Measurements from ENCODE around the gene KCNMB3. TPM values are rescaled to one million over a fixed set of nuclear protein-coding genes. Genes with fewer than 3 reads are reported as not detected.
"Not testable (repeated sequence)": the region's sequence is repeated elsewhere in the genome, so short reads cannot be mapped to it uniquely, and the experiment has no call there.

The KCNMB3 gene
- total RNA-seq, 2 donors from 2014 or later: 6.5 to 8.2 TPM

DNA sequence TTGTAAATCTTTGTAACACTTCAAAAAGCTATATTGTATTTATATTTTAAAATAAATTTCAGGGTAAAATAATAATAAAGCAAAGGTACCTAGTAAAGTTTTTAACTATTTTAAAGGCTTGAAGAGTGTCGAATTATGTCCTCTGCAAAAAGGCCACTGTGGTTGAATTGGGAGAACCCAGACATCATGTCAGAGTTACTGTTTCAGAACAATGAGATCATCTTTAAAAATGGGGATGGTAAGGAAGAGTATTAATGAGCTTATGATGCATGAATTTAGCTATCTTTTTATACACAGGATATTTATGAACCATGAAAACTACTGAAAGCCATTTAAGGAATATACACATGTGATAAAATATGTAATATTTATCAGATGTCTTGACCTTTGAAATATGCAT lies 26.3 kb downstream of the KCNMB3 start:
- no peaks in the 10 kb centered on the region for H3K9me3 ChIP-seq
- TF ChIP-seq POLR2A (IDR thresholded peaks at IDR 0.05): no peak
- TF ChIP-seq, protein P1, sequence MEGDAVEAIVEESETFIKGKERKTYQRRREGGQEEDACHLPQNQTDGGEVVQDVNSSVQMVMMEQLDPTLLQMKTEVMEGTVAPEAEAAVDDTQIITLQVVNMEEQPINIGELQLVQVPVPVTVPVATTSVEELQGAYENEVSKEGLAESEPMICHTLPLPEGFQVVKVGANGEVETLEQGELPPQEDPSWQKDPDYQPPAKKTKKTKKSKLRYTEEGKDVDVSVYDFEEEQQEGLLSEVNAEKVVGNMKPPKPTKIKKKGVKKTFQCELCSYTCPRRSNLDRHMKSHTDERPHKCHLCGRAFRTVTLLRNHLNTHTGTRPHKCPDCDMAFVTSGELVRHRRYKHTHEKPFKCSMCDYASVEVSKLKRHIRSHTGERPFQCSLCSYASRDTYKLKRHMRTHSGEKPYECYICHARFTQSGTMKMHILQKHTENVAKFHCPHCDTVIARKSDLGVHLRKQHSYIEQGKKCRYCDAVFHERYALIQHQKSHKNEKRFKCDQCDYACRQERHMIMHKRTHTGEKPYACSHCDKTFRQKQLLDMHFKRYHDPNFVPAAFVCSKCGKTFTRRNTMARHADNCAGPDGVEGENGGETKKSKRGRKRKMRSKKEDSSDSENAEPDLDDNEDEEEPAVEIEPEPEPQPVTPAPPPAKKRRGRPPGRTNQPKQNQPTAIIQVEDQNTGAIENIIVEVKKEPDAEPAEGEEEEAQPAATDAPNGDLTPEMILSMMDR (IDR thresholded peaks at IDR 0.05): no peak
- WGBS, 2 donors: 87 to 89% methylated on average over 1 of the region's 1 CpG
- intact Hi-C loops (cut with DNase I): no loop called here
- H3K27me3 ChIP-seq: no peaks in the 10 kb centered on the region
- ATAC-seq: no peak
- DNase-seq: no peak
- peaks cover 2 to 3% of the 10 kb centered on the region in 2 donors for H3K36me3 ChIP-seq (replicated peaks in 1 of 2; ENCODE audit: insufficient read depth in 1 of 2, low read depth in 2 of 2)
- no peaks in the 10 kb centered on the region for H3K4me1 ChIP-seq
- no peak overlapping the region for H3K4me3 ChIP-seq
- H3K27ac ChIP-seq: no peak overlapping the region

GRCh38 chr3:179223548-179223947 lies 27.4 kb downstream of the KCNMB3 start:
- intact Hi-C loops (cut with DNase I): no loop called here
- ATAC-seq (no peak), DNase-seq (no peak)
- no peak for TF ChIP-seq POLR2A (IDR thresholded peaks at IDR 0.05)
- TF ChIP-seq, protein P1 (IDR thresholded peaks at IDR 0.05): no peak
- Histone ChIP-seq H3K4me1 (no peaks in the 10 kb centered on the region), H3K4me3 (no peak overlapping the region), H3K36me3 (replicated peaks in 1 of 2; ENCODE audit: insufficient read depth in 1 of 2, low read depth in 2 of 2) (peaks cover 3 to 4% of the 10 kb centered on the region in 2 donors), H3K9me3 (no peaks in the 10 kb centered on the region), H3K27ac (no peak overlapping the region), H3K27me3 (no peaks in the 10 kb centered on the region)
- WGBS, 2 donors: 85 to 87% methylated on average over 2 of the region's 2 CpGs

- H3K36me3 ChIP-seq (replicated peaks in 1 of 2; ENCODE audit: insufficient read depth in 1 of 2, low read depth in 2 of 2); intact Hi-C loops (cut with DNase I); H3K9me3 ChIP-seq; DNase-seq; H3K4me1 ChIP-seq; H3K27ac ChIP-seq; H3K4me3 ChIP-seq; ATAC-seq; H3K27me3 ChIP-seq: not testable (repeated sequence)
- WGBS, 2 donors: 59 to 76% methylated on average over 1 of the region's 1 CpG
Measured at GRCh38 chr3:179218213-179218612, 32.7 kb downstream of the KCNMB3 start.

GRCh38 chr3:179215550-179215949 lies 35.4 kb downstream of the KCNMB3 start:
- intact Hi-C loops (cut with DNase I); H3K4me3 ChIP-seq; DNase-seq; H3K9me3 ChIP-seq; H3K27ac ChIP-seq; ATAC-seq; H3K4me1 ChIP-seq; H3K36me3 ChIP-seq (replicated peaks in 1 of 2; ENCODE audit: insufficient read depth in 1 of 2, low read depth in 2 of 2); H3K27me3 ChIP-seq: not testable (repeated sequence)
- 89 to 100% methylated on average over 1 of the region's 1 CpG for WGBS, 2 donors

- DNase-seq (no peak), ATAC-seq (no peak)
- 91 to 97% methylated on average over 2 of the region's 2 CpGs for WGBS, 2 donors
- H3K4me1 ChIP-seq: no peaks in the 10 kb centered on the region
- intact Hi-C loops (cut with DNase I): no loop called here
- TF ChIP-seq, protein P1 (IDR thresholded peaks at IDR 0.05): no peak
- no peak for TF ChIP-seq POLR2A (IDR thresholded peaks at IDR 0.05)
- no peak overlapping the region for H3K27ac ChIP-seq
- H3K4me3 ChIP-seq: no peak overlapping the region
- H3K9me3 ChIP-seq: no peaks in the 10 kb centered on the region
- H3K36me3 ChIP-seq (replicated peaks in 1 of 2; ENCODE audit: insufficient read depth in 1 of 2, low read depth in 2 of 2): no peaks in the 10 kb centered on the region
- H3K27me3 ChIP-seq: no peaks in the 10 kb centered on the region
Measured at GRCh38 chr3:179200790-179201189, 50.1 kb downstream of the KCNMB3 start.

DNA sequence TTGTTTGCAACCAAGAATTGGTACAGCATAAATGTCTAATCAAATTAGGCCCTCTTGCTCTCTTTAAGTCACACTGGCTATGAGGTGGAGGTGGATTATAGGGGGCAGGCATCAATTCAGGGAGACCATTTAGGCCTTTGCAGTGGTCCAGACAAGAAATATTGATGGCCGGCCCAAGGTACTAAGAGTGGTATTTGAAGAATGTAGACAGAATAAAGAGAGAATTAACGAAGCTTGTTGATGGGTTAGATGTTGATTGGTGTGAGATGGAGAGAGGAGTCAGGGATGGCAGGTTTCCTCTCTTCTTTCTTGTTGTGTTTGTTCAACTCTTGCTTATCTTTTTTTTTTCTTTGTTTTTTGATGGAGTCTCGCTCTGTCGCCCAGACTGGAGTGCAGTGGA lies 54.2 kb downstream of the KCNMB3 start:
- H3K9me3 ChIP-seq: no peaks in the 10 kb centered on the region
- TF ChIP-seq, protein P1 (IDR thresholded peaks at IDR 0.05): no peak
- intact Hi-C loops (cut with DNase I): no loop called here
- no peak overlapping the region for H3K27ac ChIP-seq
- H3K4me1 ChIP-seq: peaks cover 5% of the 10 kb centered on the region
- H3K4me3 ChIP-seq: no peak overlapping the region
- DNase-seq: no peak
- 89 to 94% methylated on average over 4 of the region's 4 CpGs for WGBS, 2 donors
- H3K27me3 ChIP-seq: no peaks in the 10 kb centered on the region
- no peak for ATAC-seq
- H3K36me3 ChIP-seq (replicated peaks in 1 of 2; ENCODE audit: insufficient read depth in 1 of 2, low read depth in 2 of 2): no peaks in the 10 kb centered on the region

All from body of pancreas (tissue), 4 donors.